Measurements from ENCODE around the gene TTYH1. TPM values are rescaled to one million over a fixed set of nuclear protein-coding genes. Genes with fewer than 3 reads are reported as not detected.

The TTYH1 gene
- total and polyA plus RNA-seq, 9 of the 15 experiments (the other 6 are each of a cell fraction or from before 2014, with no cell fraction given) = 0.08 TPM; not detected in 8

GRCh38 chr19:54463531-54464043 is 48.3 kb downstream of the TTYH1 start, which contains the start of gene LENG9 (continued):
- no peak for TF ChIP-seq ZFP91 (CRISPR knock-in tag; IDR thresholded peaks at IDR 0.05)
- no peak for TF ChIP-seq MCM7 (IDR thresholded peaks at IDR 0.05)
- no peak for TF ChIP-seq NCOA2 (IDR thresholded peaks at IDR 0.05; ENCODE audit: partially characterized antibody in 2 of 2)
- TF ChIP-seq WHSC1 (IDR thresholded peaks at IDR 0.05; ENCODE audit: low read length) = no peak
- TF ChIP-seq TBP (optimal IDR thresholded peaks at IDR 0.05; ENCODE audit: low read depth, low read length) = no peak
- peak; percentile 69 for TF ChIP-seq GABPB1 (CRISPR knock-in tag; IDR thresholded peaks at IDR 0.05)
- peak; percentile 37 for TF ChIP-seq SUPT5H (IDR thresholded peaks at IDR 0.05)
- peak; percentile 72; the same call in 1 of the 2 replicates for TF ChIP-seq ZNF511 (CRISPR knock-in tag; IDR thresholded peaks at IDR 0.05)
- no peak for TF ChIP-seq HMG20B (CRISPR knock-in tag; IDR thresholded peaks at IDR 0.05)
- no peak for TF ChIP-seq HMGXB4 (CRISPR knock-in tag; IDR thresholded peaks at IDR 0.05)
- no peak for TF ChIP-seq GATAD2B (IDR thresholded peaks at IDR 0.05; ENCODE audit: borderline replicate concordance)
- no peak; the same call in 1 of the 2 replicates for TF ChIP-seq PBX2 (CRISPR knock-in tag; IDR thresholded peaks at IDR 0.05; ENCODE audit: low read depth)
- TF ChIP-seq PBX2 (tag; conservative IDR thresholded peaks at IDR 0.05; ENCODE audit: low read depth) = no peak
- no peak for TF ChIP-seq GTF3C2 (IDR thresholded peaks at IDR 0.05; ENCODE audit: borderline replicate concordance, extremely low read depth, insufficient read length)
- TF ChIP-seq MCM2 (IDR thresholded peaks at IDR 0.05; ENCODE audit: low read depth) = no peak
- TF ChIP-seq HMG20A (CRISPR knock-in tag; conservative IDR thresholded peaks at IDR 0.05) = no peak
- no peak for TF ChIP-seq FOXJ2 (tag; IDR thresholded peaks at IDR 0.05)
- no peak for TF ChIP-seq E2F4 (CRISPR knock-in tag; IDR thresholded peaks at IDR 0.05; ENCODE audit: low read depth)

All from K562 (cell line).